Glutamatergic neuron (in vitro differentiated cells): ENCODE measurements around the gene ALPK3. TPM values are rescaled to one million over a fixed set of nuclear protein-coding genes. Genes with fewer than 3 reads are reported as not detected.

Source experiments
- DNase-seq: peaks from one replicate; pipeline ENCODE4 v3.0.0; 2022
- H3K27ac Mint-ChIP-seq: one replicate; pipeline ENCODE4 v1.8.0; 2020; ENCODE audit warnings: mild to moderate bottlenecking, mixed read lengths, inconsistent platforms; ENCODE audit not compliant: unreplicated experiment
- H3K27me3 Mint-ChIP-seq: one replicate; pipeline ENCODE4 v1.8.0; 2020; ENCODE audit warnings: mild to moderate bottlenecking, moderate library complexity, mixed read lengths, inconsistent platforms; ENCODE audit not compliant: unreplicated experiment
- H3K36me3 Mint-ChIP-seq: one replicate; pipeline ENCODE4 v1.8.0; 2020; ENCODE audit warnings: mild to moderate bottlenecking, mixed read lengths, inconsistent platforms; ENCODE audit not compliant: unreplicated experiment
- H3K4me1 Mint-ChIP-seq: one replicate; pipeline ENCODE4 v1.8.0; 2020; ENCODE audit warnings: mild to moderate bottlenecking, low read depth, mixed read lengths, inconsistent platforms; ENCODE audit not compliant: unreplicated experiment
- H3K4me3 Mint-ChIP-seq: one replicate; pipeline ENCODE4 v1.8.0; 2020; ENCODE audit warnings: mild to moderate bottlenecking, mixed read lengths, inconsistent platforms; ENCODE audit not compliant: unreplicated experiment
- H3K9me3 Mint-ChIP-seq: one replicate; pipeline ENCODE4 v1.8.0; 2020; ENCODE audit warnings: mild to moderate bottlenecking, moderate library complexity, mixed read lengths, inconsistent platforms; ENCODE audit not compliant: unreplicated experiment
- total RNA-seq: library from RNA; stranded (reverse); fragmentation: NEBNext Ultra II Directional; extraction: Animal tissue kit (Norgen Biotek cat#: 25700); gene quantifications from one replicate; pipeline ENCODE4 v1.2.1, GENCODE V29; 2021; ENCODE audit not compliant: unreplicated experiment
- TF ChIP-seq, protein P1 (sequence below): fragments of 200-600 bp; sonication (generic); IDR thresholded peaks from one replicate; pipeline ENCODE4 v1.5.0; 2021; ENCODE audit not compliant: partially characterized antibody, unreplicated experiment

ALPK3 gene
- total RNA-seq, 1 donor from 2014 or later = 6.8 TPM

DNA sequence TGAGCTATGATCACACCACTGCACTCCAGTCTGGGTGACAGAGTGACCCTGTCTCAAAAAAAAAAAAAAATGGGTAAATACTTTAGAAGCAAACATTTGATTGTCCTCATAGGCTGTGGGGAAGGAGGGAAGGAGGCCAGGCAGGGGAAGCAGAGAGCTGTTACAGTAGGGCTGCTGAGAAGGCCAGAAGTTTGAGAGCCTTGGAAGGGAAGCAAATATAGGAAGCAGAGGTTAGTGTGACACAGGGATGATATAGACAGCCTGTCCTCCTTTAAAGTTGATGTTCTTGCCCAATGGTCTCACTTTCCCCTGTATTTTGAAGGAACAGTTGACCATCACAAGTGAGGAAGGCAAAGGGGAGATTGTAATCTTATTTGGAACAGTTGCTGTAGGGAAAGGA is 5.3 kb upstream of the ALPK3 start:
- Mint-ChIP-seq H3K4me1 (peaks cover 27% of the 10 kb centered on the region), H3K9me3 (peaks cover 12% of the 10 kb centered on the region), H3K36me3 (peaks cover 3% of the 10 kb centered on the region), H3K27me3 (peaks cover 16% of the 10 kb centered on the region), H3K27ac (peak overlapping the region; percentile 30), H3K4me3 (no peak overlapping the region)
- TF ChIP-seq, protein P1, sequence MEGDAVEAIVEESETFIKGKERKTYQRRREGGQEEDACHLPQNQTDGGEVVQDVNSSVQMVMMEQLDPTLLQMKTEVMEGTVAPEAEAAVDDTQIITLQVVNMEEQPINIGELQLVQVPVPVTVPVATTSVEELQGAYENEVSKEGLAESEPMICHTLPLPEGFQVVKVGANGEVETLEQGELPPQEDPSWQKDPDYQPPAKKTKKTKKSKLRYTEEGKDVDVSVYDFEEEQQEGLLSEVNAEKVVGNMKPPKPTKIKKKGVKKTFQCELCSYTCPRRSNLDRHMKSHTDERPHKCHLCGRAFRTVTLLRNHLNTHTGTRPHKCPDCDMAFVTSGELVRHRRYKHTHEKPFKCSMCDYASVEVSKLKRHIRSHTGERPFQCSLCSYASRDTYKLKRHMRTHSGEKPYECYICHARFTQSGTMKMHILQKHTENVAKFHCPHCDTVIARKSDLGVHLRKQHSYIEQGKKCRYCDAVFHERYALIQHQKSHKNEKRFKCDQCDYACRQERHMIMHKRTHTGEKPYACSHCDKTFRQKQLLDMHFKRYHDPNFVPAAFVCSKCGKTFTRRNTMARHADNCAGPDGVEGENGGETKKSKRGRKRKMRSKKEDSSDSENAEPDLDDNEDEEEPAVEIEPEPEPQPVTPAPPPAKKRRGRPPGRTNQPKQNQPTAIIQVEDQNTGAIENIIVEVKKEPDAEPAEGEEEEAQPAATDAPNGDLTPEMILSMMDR = no peak
- no peak for DNase-seq

DNA sequence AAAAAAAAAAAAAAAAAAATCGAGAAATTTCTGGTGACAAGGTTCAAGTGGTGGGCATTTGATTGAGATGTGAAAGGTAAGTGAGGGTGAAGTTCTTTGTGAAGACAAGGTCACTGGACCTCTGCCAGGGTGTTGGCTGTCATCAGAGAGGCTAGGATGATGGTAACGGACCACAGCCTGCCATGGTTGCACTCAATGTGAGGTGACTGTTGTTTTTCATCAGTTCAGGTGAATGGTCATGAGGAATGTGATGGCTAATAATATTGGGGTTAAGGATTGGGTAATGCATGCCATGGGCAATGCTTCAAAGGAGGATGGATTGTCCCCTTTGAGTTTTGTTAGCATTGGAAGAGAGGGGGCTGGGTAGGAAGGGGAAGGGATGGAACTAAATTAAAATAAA is 4.3 kb upstream of the ALPK3 start:
- DNase-seq = no peak
- Mint-ChIP-seq H3K27ac (no peak overlapping the region), H3K27me3 (peaks cover 18% of the 10 kb centered on the region), H3K4me3 (no peak overlapping the region), H3K9me3 (peaks cover 12% of the 10 kb centered on the region), H3K4me1 (peaks cover 21% of the 10 kb centered on the region), H3K36me3 (peaks cover 3% of the 10 kb centered on the region)
- TF ChIP-seq, protein P1 = no peak

DNA sequence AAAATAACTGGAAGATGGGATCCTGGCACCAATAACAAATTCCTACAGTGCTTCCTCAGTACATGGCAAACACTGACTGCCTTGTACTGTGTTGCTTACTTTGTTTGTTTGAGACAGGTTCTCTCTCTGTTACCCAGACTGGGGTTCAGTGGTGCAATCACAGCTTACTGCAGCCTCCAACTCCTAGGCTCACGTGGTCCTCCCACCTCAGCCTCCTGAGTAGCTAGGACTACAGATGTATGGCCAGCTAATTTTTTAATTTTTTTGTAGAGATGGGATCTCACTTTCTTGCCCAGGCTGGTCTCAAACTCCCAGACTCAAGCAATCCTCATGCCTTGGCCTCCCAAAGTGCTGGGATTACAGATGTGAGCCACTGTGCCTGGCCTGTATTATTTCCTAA is 3.7 kb upstream of the ALPK3 start:
- no peak overlapping the region for H3K27ac Mint-ChIP-seq
- H3K27me3 Mint-ChIP-seq = peaks cover 21% of the 10 kb centered on the region
- no peak overlapping the region for H3K4me3 Mint-ChIP-seq
- H3K36me3 Mint-ChIP-seq = peaks cover 3% of the 10 kb centered on the region
- no peak for DNase-seq
- TF ChIP-seq, protein P1 = no peak
- peaks cover 12% of the 10 kb centered on the region for H3K9me3 Mint-ChIP-seq
- peaks cover 25% of the 10 kb centered on the region for H3K4me1 Mint-ChIP-seq

DNA sequence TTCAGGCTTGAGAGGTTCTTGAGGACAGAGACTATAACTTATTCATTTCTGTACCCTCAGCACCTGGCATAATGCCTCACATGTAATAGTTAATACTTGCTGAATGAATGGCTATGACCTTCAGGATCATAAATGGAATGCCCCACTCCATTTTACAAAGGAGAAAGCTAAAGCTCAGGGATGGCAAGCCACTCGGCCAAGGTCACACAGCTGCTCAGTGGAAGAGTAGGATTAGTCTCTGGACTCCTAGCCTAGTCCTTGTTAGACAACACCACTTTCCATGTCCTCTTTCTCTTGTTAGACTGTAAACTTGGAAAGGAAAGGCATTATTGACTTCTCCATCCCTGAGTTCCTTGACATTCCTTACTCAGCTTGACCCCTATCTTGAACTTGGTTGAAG is 3.2 kb upstream of the ALPK3 start:
- no peak for DNase-seq
- H3K9me3 Mint-ChIP-seq = peaks cover 12% of the 10 kb centered on the region
- H3K4me3 Mint-ChIP-seq = no peak overlapping the region
- H3K27me3 Mint-ChIP-seq = peaks cover 21% of the 10 kb centered on the region
- no peak overlapping the region for H3K27ac Mint-ChIP-seq
- TF ChIP-seq, protein P1 = no peak
- peaks cover 25% of the 10 kb centered on the region for H3K4me1 Mint-ChIP-seq
- peaks cover 3% of the 10 kb centered on the region for H3K36me3 Mint-ChIP-seq

DNA sequence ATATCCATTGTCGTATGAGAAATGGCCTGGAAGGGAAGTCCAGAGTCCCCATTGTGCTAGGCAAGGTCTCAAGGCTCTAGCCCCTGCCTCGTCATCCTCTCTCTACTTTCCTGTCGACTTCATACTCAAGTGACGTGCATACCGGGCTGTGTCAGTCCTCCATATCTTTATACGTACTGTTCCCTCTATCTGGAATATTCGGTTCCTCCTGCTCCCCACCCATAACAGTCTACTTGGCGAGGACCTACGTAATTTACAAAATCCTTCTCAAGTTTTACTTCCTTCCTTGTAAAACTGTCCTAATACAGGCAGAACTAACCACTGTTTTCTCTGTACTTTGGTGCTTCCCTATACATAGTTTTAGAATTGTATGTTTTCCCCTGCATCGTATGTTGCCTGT is 2.2 kb upstream of the ALPK3 start:
- H3K9me3 Mint-ChIP-seq = peaks cover 12% of the 10 kb centered on the region
- H3K36me3 Mint-ChIP-seq = peaks cover 3% of the 10 kb centered on the region
- no peak for DNase-seq
- H3K4me1 Mint-ChIP-seq = peaks cover 31% of the 10 kb centered on the region
- peaks cover 20% of the 10 kb centered on the region for H3K27me3 Mint-ChIP-seq
- TF ChIP-seq, protein P1 = no peak
- H3K4me3 Mint-ChIP-seq = no peak overlapping the region
- no peak overlapping the region for H3K27ac Mint-ChIP-seq
